Testis (tissue), 2 donors: ENCODE results near the gene S100A14.

Experiments used
- POLR2A ChIP-seq: fragments of 450-650 bp; IDR thresholded peaks from one replicate; pipeline ENCODE4 v1.6.1; 2017; ENCODE audit warnings: antibody characterized with exemption, mild to moderate bottlenecking, moderate library complexity
- TF ChIP-seq, protein P1 (sequence below), 3 experiments: fragments of 450-650 bp in 2 of 3; fragments of 200-600 bp in 1 of 3; sonication (generic) in 1 of 3; IDR thresholded peaks; one replicate each; pipeline ENCODE4 v1.5.1; 2016 to 2019; ENCODE audit warnings: antibody characterized with exemption in 3 of 3, mild to moderate bottlenecking in 2 of 3, moderate library complexity in 1 of 3

- TF ChIP-seq, protein P1, sequence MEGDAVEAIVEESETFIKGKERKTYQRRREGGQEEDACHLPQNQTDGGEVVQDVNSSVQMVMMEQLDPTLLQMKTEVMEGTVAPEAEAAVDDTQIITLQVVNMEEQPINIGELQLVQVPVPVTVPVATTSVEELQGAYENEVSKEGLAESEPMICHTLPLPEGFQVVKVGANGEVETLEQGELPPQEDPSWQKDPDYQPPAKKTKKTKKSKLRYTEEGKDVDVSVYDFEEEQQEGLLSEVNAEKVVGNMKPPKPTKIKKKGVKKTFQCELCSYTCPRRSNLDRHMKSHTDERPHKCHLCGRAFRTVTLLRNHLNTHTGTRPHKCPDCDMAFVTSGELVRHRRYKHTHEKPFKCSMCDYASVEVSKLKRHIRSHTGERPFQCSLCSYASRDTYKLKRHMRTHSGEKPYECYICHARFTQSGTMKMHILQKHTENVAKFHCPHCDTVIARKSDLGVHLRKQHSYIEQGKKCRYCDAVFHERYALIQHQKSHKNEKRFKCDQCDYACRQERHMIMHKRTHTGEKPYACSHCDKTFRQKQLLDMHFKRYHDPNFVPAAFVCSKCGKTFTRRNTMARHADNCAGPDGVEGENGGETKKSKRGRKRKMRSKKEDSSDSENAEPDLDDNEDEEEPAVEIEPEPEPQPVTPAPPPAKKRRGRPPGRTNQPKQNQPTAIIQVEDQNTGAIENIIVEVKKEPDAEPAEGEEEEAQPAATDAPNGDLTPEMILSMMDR (IDR thresholded peaks at IDR 0.05), result no peak
- TF ChIP-seq POLR2A, result no peak
Measured at GRCh38 chr1:153629971-153630370, 13.8 kb upstream of the S100A14 start.
